HT1080 (cell line): Measurements from ENCODE around the gene ZDHHC8. TPM values are rescaled to one million over a fixed set of nuclear protein-coding genes. Genes with fewer than 3 reads are reported as not detected.

ENCODE experiments used
- DNase-seq: peaks from one replicate; pipeline ENCODE4 v3.0.0-alpha.2; 2015; ENCODE audit warnings: low read depth
- total RNA-seq: library from RNA; depleted of rRNA; stranded (reverse); fragments of >200 nt; shearing (Covaris generic); gene quantifications from 2 replicates; pipeline ENCODE4 v1.2.3, GENCODE V29; 2014

The ZDHHC8 gene
- total RNA-seq, 1 experiment from 2014 or later: 29.0 TPM

DNA sequence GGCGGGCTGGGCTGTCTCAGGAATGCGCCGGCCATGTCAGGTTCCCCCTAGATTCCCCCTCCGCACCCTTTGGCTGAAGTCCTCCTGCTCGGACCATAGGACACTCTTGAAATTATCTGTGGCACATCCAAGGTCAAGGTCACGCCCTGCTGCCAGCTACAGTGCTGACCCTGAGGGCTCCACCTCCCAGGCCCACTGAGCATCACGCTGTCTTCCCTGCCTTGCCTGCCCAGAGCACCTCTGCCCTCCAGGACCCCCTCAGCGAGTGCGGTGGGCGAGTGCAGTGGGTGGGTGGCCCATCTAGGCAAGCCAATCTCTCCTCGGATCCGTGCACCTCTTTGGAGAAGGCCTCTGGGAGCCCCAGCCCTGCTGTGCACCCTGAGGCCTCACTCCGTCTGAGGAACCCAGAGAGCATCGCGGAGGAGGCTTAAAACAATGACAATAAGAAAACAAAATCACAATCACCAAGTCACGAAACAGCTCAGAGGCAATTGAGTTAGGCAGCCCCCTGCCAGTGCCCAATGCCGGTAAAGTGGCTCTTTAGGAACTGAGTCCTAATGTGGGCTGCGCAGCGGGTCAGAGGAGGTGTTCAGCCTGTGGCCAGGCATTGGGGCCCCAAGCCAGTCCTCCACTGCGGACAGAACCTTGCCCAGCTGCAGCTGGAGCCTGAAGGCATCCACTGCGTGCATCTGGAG, 45.8 kb downstream of the ZDHHC8 start:
- no peak for DNase-seq

DNA sequence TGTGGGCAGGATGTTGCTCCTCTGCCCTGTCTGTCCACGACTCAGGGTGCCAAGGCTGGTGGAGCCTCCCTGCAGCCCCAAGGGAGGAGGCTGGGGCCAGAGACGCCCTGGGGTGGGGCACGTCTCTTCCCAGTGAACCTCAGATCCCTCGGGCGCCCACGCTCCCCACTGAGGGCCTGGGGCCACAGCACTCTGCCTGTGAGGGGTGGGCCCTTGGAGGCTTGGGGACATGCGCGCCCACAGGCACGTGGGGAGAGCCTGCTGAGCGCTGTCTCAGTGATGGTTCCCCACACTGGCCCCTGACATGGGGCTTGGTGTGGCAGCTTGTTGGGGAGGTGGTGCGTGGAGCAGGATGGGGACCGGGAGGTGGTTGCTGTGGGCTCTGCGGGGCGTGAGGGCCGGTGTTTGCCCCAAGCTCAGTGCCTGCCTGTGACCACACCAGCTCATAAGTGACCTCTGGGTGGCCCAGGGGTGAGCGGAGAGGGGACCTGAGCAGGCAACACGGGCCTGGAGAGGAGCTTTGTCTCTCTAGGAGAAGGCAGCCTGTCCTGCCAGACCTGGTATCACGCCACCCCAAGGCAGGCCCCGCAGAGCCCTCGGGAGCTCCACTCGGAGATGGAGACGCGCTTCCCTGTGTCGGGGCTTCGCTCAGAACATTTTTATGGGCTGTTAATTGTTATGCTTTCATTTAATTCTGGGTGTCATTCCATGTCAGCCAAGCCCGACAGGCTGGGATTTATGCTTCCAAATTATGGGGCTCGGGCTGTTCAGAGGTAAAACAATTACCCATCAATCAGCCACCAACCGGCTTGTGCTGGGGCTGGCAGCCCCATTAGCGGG, 46.7 kb downstream of the ZDHHC8 start:
- DNase-seq: no peak

- no peak for DNase-seq
Observed at GRCh38 chr22:20178915-20179227, 47.3 kb downstream of the ZDHHC8 start.

DNA sequence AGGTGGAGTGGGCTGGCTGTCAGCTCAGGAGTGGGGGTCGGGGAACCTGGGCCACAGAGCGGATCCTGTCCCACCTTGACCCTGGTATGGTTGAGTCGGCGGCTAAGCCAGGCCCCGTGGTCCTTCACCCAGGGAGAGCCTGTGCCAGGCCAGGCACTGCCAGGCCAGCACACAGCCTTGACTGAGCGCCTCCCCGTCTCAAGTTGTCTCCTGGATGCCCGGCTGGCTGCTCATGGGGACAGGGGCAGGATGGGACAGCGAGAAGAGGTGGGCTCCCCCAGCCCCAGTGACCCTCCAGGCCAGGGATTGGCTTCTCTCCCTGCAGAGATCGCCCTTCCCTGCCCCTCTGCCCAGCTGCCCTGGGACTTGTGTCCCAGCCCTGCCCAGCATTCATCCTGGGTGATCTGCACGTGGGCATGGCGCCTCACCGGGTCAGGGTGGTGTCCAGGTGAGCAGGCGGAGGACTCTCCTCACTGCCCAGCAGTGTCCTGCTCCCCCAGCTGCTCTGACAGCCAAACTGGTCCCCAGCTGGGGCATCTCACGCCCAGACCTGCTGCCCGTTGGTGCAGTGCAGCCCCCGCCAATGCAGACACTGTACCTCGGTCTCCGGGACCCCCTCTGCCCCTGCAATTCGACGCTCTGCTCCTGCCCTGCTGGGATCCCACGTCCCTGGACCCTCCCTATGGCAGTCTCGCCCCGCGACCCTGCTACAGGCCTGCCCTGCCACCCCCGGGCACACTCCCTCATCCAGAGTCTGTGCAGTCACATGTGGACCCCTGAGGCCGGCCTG, 48.0 kb downstream of the ZDHHC8 start:
- DNase-seq: no peak

GRCh38 chr22:20180245-20180630, 48.6 kb downstream of the ZDHHC8 start:
- DNase-seq: no peak

GRCh38 chr22:20180640-20181039, 49.0 kb downstream of the ZDHHC8 start:
- DNase-seq: no peak

- DNase-seq: no peak
Observed at GRCh38 chr22:20181194-20181883, 49.7 kb downstream of the ZDHHC8 start.

DNA sequence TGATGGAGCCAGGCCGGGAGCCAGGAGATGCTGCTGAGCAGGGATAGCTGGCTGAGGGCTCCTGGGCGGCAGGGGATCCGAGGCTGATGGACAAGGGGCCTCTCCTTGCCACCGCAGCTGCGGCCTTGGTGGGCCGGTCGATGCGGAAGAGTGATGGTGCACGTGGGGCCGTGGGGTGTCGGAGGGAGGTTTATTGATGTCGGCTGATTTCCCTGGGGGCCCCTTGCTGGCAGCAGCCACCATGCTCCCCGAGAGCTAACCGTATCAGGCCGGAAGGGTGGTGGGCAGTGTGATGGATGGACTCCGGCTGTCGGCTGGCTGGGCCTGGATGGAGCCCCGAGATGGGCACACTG, 50.3 kb downstream of the ZDHHC8 start:
- no peak for DNase-seq

- no peak for DNase-seq
Observed at GRCh38 chr22:20182365-20182764, 50.8 kb downstream of the ZDHHC8 start.

DNA sequence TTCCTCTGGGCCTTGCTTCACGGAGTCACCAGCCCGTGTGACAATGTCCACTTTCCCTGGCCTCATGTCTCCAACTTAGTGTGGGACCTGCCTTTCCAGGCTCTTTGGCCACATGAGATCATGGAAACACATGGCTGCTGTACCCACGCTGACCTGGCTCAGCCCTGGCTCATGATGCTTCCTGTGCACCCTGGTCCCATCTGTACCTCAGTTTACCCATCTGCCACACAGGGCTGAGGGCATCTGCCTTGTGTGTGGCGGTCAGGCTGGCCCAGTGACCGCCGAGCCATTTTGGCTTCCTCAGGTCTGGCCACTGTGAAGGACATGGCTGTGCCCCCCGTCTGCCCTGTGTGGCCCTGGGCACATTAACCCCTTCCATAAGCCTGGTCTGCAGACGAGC, 51.5 kb downstream of the ZDHHC8 start:
- DNase-seq: no peak

- no peak for DNase-seq
Observed at GRCh38 chr22:20183823-20184222, 52.2 kb downstream of the ZDHHC8 start.

DNA sequence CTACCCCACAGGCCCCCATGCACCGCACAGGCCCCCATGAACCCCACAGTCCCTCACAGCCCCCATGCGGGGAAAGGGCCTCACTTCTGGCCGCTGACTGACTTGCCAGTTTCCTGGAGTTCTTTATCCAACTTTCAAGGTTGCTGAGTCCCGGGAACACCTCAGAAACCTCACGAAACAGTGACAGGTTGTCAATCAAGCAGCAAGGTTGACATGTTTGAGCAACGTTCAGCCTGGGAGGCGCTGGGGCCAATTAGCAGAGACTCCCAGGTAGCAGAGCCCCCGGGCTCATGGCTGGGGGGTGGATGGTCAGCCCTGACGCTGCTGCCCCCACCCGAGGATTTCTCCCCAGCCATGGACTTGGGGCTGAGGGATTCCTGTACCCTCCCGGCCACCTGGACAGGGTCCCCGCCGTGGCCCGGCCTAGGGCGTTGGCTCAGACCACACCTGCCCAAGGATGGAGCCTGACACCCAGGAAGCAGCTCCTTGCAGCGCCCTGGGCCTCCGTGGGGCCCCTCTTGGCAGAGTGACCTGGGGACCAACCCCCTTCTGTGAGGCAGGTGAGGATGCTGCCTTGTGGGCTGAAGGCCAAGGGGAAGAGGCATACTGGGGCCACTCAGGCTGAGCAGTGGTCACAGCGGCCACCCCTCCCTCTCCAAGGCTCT, 53.0 kb downstream of the ZDHHC8 start:
- DNase-seq: no peak

DNA sequence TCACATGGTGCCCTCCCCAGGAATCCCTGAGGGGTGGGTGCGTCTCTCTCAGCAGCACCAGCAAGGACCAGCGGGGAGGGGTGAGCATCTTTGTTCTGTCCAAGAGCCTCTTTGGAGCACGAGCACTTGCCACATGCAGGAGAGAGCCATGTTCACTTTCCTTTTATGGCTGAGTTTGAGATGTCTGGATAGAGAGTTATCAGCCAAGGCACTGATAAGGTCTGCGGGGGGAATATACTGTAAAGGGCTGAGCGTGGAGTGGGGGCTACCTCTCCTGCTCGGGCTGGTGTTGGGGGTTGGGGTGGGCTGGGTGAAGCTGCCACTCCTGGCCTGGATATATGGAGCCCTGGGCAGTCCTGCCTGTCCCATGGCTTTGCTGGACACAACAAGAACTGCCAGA, 54.1 kb downstream of the ZDHHC8 start:
- DNase-seq: no peak

- DNase-seq: no peak
Observed at GRCh38 chr22:20186183-20186870, 54.7 kb downstream of the ZDHHC8 start.

DNA sequence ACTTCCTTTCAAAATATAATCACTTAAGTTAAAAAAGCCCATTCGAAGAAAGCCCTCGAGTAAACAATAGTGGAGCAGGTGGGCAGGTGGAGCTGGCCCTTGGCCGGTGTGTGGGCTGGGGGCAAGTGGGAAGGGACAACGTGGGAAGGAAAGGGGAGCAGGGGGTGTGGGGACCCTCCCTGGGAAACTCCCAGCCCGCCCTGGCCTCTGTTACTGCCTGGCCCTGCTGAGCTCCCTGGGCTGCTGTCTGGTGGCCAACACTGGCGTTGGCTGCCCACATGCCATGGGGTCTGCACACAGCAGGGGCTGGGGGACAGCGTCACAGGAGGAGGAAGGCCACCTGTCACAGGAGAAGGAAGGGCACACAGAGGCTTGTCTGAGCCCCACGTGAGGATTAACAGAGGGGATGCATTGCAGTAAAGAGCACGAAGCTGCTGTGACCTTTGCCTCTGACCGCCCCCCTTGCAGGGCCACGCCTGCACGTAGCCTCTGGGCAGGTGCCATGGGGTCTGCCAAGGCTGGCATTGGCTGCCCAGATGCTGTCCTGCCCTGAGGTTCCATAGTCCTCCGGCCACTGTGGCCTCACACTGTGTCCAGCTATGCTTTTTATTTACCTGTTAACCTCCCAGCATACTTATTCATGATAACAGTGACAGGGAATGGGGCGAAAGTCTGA, 55.4 kb downstream of the ZDHHC8 start:
- DNase-seq: no peak

DNA sequence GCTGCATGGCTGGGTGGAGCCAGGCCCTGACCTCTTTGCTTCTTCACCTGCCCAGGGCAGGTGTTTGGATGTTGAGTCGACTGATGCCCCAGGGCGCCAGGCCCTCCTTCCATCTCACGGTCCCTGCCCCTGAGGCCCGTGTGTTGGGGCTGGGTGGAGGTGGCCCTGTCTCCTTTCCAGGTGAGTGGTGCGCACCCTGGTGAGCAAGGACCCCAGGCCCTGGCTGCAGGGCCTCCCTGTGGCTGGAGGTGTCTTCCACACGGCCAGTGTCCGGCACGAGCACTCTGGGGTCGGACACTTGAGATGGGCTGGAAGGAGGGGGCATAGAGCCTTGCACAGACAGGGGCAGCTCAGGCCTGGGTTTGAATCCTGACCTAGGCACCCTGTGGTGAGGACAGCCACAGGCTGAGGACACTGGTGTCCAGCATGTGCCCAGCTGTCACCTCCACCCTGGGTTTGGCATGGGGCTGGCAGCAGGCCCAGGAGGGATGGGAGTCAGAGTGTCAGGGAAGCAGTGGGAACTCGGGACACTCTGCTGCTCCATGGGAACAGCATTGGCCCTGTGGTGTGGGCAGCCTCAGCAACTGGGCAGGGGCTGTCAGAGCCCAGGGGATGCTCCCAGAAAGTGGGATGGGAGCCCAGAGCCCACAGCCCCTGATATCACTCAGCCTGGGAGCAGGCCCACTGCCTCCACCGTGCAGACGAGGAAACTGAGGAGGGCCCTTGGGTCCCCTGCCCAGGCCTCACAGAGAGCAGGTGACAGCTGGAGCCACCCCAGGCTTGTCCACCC, 56.4 kb downstream of the ZDHHC8 start:
- no peak for DNase-seq

GRCh38 chr22:20188567-20188877, 56.9 kb downstream of the ZDHHC8 start:
- no peak for DNase-seq

DNA sequence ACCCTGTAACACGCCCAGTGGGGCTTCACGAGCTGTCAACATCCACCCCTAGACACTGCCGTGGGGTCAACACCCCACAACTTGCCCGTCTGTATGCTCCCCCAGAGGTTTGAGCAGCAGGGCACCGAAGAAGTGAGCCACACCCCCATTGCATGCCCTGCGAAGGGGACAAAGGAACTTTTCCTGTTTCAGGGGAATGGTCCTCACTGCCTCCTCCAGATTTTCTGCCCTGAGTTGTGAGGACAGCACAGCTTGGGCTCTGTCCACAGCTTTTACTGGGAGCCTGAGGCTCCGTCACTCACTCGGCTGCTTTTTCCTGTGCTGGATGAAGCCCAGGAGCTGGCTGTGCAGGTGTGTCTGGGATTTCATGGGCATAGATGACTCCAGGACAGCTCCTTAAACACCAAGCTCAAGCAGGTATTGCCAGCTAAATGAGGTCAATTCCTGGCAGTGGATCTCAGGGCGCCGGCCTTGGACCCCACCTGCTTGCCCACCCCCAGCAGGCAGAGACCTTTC, 59.5 kb downstream of the ZDHHC8 start:
- DNase-seq: no peak

DNA sequence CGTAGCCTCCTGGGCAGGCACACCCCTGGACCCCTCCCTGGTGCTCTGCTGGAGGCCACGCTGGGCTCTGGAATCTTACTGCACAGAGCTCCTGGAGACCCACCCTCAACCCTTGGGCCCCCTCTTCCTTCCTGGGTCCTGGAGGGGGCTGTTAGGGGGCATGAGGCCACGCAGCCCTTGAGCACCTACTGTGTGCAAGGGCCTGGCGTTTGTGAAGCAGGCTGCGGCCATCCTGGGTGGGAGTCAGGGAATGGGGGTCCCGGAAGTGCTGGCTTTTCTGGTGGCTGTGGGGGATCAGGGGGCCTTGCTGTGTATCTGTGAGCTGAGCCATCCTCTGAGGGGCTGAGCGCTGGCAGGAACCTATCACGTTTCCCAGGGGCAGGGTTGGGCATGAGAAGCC, 60.2 kb downstream of the ZDHHC8 start:
- no peak for DNase-seq
